Suprapubic skin (tissue), 4 donors: ENCODE measurements around the gene PROX2. TPM values are rescaled to one million over a fixed set of nuclear protein-coding genes. Genes with fewer than 3 reads are reported as not detected.

ENCODE experiments used
- DNase-seq, 2 donors: peaks; one replicate each; pipeline ENCODE4 v3.0.0-alpha.2; 2019; ENCODE audit warnings: low spot score in 2 of 2
- H3K27ac ChIP-seq: fragments of 200-600 bp; sonication (generic); one replicate; pipeline ENCODE4 v1.5.1; 2019
- H3K27me3 ChIP-seq: fragments of 200-600 bp; sonication (generic); one replicate; pipeline ENCODE4 v1.5.1; 2019
- H3K36me3 ChIP-seq: fragments of 200-600 bp; sonication (generic); one replicate; pipeline ENCODE4 v1.5.1; 2019
- H3K4me1 ChIP-seq: fragments of 200-600 bp; sonication (generic); one replicate; pipeline ENCODE4 v1.5.1; 2019
- H3K4me3 ChIP-seq: fragments of 200-600 bp; sonication (generic); one replicate; pipeline ENCODE4 v1.5.1; 2019; ENCODE audit warnings: mild to moderate bottlenecking
- H3K9me3 ChIP-seq: fragments of 200-600 bp; sonication (generic); one replicate; pipeline ENCODE4 v1.5.1; 2019
- EP300 ChIP-seq: sonication (generic); formaldehyde crosslinking; IDR thresholded peaks from one replicate; pipeline ENCODE4 v1.6.1; 2017; ENCODE audit warnings: antibody characterized with exemption
- POLR2A ChIP-seq, 2 donors: fragments of 450-650 bp; IDR thresholded peaks; one replicate each; pipeline ENCODE4 v1.6.1; 2017; ENCODE audit warnings: antibody characterized with exemption in 2 of 2, mild to moderate bottlenecking in 2 of 2, moderate library complexity in 2 of 2
- POLR2AphosphoS5 ChIP-seq, 3 donors: sonication (generic); formaldehyde crosslinking; IDR thresholded peaks; one replicate each; pipeline ENCODE4 v1.6.1; 2017; ENCODE audit warnings: antibody characterized with exemption in 3 of 3
- WGBS: methylation state at CpG from one replicate; pipeline ENCODE4 v1.1.5; 2018; 5-methylcytosine and 5-hydroxymethylcytosine counted together
- total RNA-seq, 4 donors: library from RNA; depleted of rRNA; stranded (reverse); fragments of >200 nt; gene quantifications; one replicate each; pipeline ENCODE4 v1.1.0, GENCODE V29; 2016
- TF ChIP-seq, protein P1 (sequence below), 2 donors: fragments of 200-600 bp in 1 of 2; fragments of 450-650 bp in 1 of 2; sonication (generic) in 1 of 2; IDR thresholded peaks; one replicate each; pipeline ENCODE4 v1.5.1; 2016 to 2019; ENCODE audit warnings: antibody characterized with exemption in 2 of 2, mild to moderate bottlenecking in 1 of 2, moderate library complexity in 1 of 2

Gene PROX2
- total RNA-seq, 4 donors from 2014 or later: 0.10 to 0.97 (median 0.11) TPM; not detected in 1

DNA sequence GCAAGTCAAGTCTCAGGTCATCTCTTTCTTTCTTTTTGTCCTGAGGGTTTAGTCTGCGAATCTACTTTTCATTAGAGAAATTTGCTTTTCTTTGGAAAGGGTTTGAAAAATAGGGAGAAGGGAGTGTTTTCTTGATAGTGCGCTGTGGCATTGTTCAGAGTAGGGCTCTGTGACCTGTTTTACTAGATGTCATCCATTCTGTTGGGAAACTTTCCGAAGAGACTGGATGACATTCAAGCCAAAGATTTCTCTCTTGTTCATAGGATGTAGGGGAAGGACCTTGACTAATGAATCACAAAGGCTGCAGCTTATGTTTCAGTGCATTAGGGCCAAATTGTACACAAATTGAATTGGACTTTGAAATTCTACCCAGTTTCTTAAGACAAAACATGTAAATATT, 20.5 kb upstream of the PROX2 start:
- Histone ChIP-seq H3K27ac (no peak overlapping the region), H3K9me3 (no peaks in the 10 kb centered on the region), H3K36me3 (peaks cover 100% of the 10 kb centered on the region), H3K27me3 (no peaks in the 10 kb centered on the region), H3K4me3 (no peak overlapping the region), H3K4me1 (no peaks in the 10 kb centered on the region)
- 93% methylated on average over 3 of the region's 3 CpGs for WGBS
- TF ChIP-seq, protein P1, sequence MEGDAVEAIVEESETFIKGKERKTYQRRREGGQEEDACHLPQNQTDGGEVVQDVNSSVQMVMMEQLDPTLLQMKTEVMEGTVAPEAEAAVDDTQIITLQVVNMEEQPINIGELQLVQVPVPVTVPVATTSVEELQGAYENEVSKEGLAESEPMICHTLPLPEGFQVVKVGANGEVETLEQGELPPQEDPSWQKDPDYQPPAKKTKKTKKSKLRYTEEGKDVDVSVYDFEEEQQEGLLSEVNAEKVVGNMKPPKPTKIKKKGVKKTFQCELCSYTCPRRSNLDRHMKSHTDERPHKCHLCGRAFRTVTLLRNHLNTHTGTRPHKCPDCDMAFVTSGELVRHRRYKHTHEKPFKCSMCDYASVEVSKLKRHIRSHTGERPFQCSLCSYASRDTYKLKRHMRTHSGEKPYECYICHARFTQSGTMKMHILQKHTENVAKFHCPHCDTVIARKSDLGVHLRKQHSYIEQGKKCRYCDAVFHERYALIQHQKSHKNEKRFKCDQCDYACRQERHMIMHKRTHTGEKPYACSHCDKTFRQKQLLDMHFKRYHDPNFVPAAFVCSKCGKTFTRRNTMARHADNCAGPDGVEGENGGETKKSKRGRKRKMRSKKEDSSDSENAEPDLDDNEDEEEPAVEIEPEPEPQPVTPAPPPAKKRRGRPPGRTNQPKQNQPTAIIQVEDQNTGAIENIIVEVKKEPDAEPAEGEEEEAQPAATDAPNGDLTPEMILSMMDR (IDR thresholded peaks at IDR 0.05): no peak
- TF ChIP-seq EP300: no peak
- no peak for TF ChIP-seq POLR2AphosphoS5 (IDR thresholded peaks at IDR 0.05)
- no peak for TF ChIP-seq POLR2A (IDR thresholded peaks at IDR 0.05)
- DNase-seq: no peak

DNA sequence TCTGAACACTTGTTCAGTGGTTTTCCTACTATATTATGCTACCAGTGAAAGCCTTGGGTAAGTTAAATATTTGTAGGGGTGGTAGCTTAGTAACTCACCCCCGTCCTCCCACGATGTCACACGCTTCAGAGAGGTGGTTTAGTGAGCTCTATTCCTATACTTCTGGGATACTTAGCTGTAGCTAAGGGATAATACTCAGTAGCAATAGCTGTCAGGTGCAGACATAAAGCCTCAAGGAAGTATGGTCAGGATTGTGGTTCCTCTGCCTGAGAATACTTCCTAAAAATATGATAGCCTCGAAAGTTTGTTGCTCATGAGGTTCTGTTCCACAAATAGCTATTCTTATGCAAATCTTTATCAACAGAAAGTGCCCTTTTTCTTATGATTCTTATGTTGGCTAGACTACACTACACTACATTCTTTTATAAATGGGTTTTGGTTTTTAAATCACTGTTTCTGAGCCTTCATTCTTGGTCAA, 17.7 kb upstream of the PROX2 start:
- TF ChIP-seq, protein P1 (IDR thresholded peaks at IDR 0.05): no peak
- no peak for TF ChIP-seq POLR2AphosphoS5 (IDR thresholded peaks at IDR 0.05)
- no peak for TF ChIP-seq EP300
- no peak for TF ChIP-seq POLR2A (IDR thresholded peaks at IDR 0.05)
- no peak overlapping the region for H3K27ac ChIP-seq
- no peaks in the 10 kb centered on the region for H3K27me3 ChIP-seq
- 61% methylated on average over 4 of the region's 4 CpGs for WGBS
- no peak for DNase-seq
- peaks cover 95% of the 10 kb centered on the region for H3K36me3 ChIP-seq
- H3K4me1 ChIP-seq: peaks cover 4% of the 10 kb centered on the region
- H3K4me3 ChIP-seq: no peak overlapping the region
- no peaks in the 10 kb centered on the region for H3K9me3 ChIP-seq

DNA sequence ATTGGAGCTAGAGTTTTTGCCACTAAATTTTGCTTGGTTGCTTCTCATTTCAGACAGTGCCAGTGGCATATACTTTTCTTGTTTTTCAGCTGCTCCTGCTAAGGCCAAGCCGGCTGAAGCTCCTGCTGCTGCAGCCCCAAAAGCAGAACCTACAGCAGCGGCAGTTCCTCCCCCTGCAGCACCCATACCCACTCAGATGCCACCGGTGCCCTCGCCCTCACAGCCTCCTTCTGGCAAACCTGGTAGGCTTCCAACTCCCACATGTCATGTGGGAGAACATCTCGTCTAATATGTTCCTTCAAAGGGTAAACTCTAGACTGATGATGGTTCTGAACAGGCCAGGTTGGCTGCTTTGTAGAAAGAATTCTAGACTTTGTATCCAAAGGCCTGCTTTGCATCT, 16.8 kb upstream of the PROX2 start:
- Histone ChIP-seq H3K4me1 (peaks cover 13% of the 10 kb centered on the region), H3K9me3 (no peaks in the 10 kb centered on the region), H3K36me3 (peaks cover 89% of the 10 kb centered on the region), H3K27ac (no peak overlapping the region), H3K4me3 (no peak overlapping the region), H3K27me3 (no peaks in the 10 kb centered on the region)
- 85% methylated on average over 5 of the region's 5 CpGs for WGBS
- TF ChIP-seq, protein P1 (IDR thresholded peaks at IDR 0.05): no peak
- TF ChIP-seq EP300 (no peak), POLR2A (IDR thresholded peaks at IDR 0.05) (no peak), POLR2AphosphoS5 (IDR thresholded peaks at IDR 0.05) (no peak)
- no peak for DNase-seq

DNA sequence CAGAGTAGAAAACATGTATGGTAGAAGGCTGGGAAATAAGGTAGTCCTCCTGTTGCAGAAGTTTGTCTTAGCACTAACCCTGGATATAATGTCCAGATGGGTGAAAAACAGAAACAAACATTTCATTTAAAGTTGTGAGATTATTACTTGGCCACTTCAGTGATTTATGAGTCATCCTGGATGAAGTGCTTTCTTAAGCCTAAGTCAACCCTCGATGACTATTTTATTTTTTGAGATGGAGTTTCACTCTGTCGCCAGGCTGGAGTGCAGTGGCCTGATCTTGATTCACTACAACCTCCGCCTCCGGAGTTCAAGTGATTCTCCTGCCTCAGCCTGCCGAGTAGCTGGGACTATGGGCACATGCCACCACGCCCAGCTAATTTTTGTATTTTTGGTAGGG, 15.9 kb upstream of the PROX2 start:
- DNase-seq: no peak
- Histone ChIP-seq H3K27me3 (no peaks in the 10 kb centered on the region), H3K36me3 (peaks cover 80% of the 10 kb centered on the region), H3K4me3 (no peak overlapping the region), H3K4me1 (peaks cover 17% of the 10 kb centered on the region), H3K9me3 (no peaks in the 10 kb centered on the region), H3K27ac (no peak overlapping the region)
- no peak for TF ChIP-seq POLR2A (IDR thresholded peaks at IDR 0.05)
- TF ChIP-seq POLR2AphosphoS5 (IDR thresholded peaks at IDR 0.05): no peak
- TF ChIP-seq EP300: no peak
- TF ChIP-seq, protein P1 (IDR thresholded peaks at IDR 0.05): no peak
- 76% methylated on average over 6 of the region's 6 CpGs for WGBS

DNA sequence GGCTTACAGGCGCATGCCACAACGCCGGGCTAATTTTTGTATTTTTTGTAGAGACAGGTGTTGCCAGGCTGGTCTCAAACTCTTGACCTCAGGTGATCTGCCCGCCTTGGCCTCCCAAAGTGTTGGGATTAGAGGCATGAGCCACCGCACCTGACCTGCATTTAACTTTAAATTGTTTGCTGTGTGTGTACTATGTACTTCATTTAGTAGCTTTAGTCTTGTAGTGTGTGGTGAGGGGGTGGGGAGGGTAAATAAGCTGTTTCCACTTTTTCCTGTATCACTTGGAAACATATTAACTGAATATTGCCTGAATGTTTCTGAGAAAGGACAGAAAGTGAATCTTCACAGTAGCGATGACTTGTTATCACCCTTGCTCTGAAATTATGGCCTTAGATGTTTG, 14.3 kb upstream of the PROX2 start:
- no peak for DNase-seq
- H3K27ac ChIP-seq: no peak overlapping the region
- peaks cover 33% of the 10 kb centered on the region for H3K4me1 ChIP-seq
- 96% methylated on average over 6 of the region's 6 CpGs for WGBS
- peaks cover 64% of the 10 kb centered on the region for H3K36me3 ChIP-seq
- H3K4me3 ChIP-seq: no peak overlapping the region
- H3K27me3 ChIP-seq: no peaks in the 10 kb centered on the region
- TF ChIP-seq POLR2A (IDR thresholded peaks at IDR 0.05) (no peak), POLR2AphosphoS5 (IDR thresholded peaks at IDR 0.05) (no peak), EP300 (no peak)
- TF ChIP-seq, protein P1 (IDR thresholded peaks at IDR 0.05): no peak
- H3K9me3 ChIP-seq: no peaks in the 10 kb centered on the region
